ENCODE measurements around the gene CDHR1.

CDHR1 gene

GRCh38 chr10:84267503-84268126 lies 73.3 kb downstream of the CDHR1 start:
- peak; percentile 71 for DNase-seq

GRCh38 chr10:84269162-84269561 lies 74.8 kb downstream of the CDHR1 start:
- DNase-seq: no peak

Data from suppressor macrophage treated with lipopolysaccharide for 4 hours (primary cell).